ENCODE data around the gene ROCK2. TPM values are rescaled to one million over a fixed set of nuclear protein-coding genes. Genes with fewer than 3 reads are reported as not detected.

The ROCK2 gene
- total RNA-seq, 1 donor from 2014 or later: 36.1 TPM

DNA sequence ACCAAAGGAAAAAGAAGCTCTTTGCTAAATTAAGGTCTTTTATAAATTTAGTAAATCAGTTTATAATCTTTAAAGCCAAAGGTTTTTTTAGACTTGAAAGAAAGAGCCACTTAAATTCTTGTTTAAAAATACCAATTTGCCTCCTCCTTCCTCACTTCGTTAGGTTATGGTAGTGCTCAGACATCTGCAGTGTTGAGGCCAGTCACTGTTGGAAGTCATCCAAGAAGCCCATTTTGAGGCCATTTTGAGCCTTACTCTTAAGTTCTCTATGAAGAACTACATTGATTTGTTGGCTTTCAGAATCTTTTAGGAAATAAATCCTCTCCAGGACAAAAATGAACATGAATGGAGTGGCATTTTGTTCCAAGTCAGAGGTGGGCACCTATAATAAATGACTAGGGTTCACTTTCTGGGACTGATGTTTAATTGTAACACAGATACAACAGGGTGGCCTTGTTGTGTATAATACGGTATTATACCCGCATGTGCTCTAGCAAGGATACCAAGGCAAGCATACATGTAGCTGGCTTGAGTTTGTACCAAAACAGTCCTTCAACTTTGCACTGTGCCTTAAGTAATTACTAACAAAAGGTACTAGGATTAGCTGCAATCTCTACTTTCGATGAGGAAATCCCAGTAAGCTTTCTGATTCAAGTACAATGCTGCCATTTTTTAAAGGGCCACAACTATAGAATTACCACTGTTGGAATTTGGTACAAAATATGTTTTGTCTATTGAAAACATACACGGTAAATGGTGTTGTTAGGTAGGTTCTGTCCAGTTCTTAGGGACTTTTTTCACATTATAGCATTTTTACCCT is 166.4 kb downstream of the ROCK2 start:
- no peaks in the 10 kb centered on the region for H3K79me2 ChIP-seq (ENCODE audit: low read depth)
- H3K36me3 ChIP-seq: no peaks in the 10 kb centered on the region
- no peaks in the 10 kb centered on the region for H3K4me1 ChIP-seq
- H3F3A ChIP-seq (ENCODE audit: low read depth): peaks cover 10% of the 10 kb centered on the region
- Mint-ChIP-seq H3K27me3 (ENCODE audit: insufficient read depth, low read depth) (no peaks in the 10 kb centered on the region), H3K9me3 (no peaks in the 10 kb centered on the region), H3K27ac (no peak overlapping the region), H3K36me3 (peaks cover 5% of the 10 kb centered on the region), H3K4me1 (peaks cover 4% of the 10 kb centered on the region), H3K4me3 (no peak overlapping the region)
- H3K4me2 ChIP-seq: no peak overlapping the region
- no peaks in the 10 kb centered on the region for H4K20me1 ChIP-seq (ENCODE audit: low read depth)
- TF ChIP-seq, protein P1, sequence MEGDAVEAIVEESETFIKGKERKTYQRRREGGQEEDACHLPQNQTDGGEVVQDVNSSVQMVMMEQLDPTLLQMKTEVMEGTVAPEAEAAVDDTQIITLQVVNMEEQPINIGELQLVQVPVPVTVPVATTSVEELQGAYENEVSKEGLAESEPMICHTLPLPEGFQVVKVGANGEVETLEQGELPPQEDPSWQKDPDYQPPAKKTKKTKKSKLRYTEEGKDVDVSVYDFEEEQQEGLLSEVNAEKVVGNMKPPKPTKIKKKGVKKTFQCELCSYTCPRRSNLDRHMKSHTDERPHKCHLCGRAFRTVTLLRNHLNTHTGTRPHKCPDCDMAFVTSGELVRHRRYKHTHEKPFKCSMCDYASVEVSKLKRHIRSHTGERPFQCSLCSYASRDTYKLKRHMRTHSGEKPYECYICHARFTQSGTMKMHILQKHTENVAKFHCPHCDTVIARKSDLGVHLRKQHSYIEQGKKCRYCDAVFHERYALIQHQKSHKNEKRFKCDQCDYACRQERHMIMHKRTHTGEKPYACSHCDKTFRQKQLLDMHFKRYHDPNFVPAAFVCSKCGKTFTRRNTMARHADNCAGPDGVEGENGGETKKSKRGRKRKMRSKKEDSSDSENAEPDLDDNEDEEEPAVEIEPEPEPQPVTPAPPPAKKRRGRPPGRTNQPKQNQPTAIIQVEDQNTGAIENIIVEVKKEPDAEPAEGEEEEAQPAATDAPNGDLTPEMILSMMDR (IDR thresholded peaks at IDR 0.05): no peak
- TF ChIP-seq EZH2 (IDR thresholded peaks at IDR 0.05) (no peak), EZH2phosphoT487 (IDR thresholded peaks at IDR 0.05) (no peak)
- H3K9me3 ChIP-seq (ENCODE audit: low read depth): no peaks in the 10 kb centered on the region
- H3K4me3 ChIP-seq: no peak overlapping the region
- H3K27ac ChIP-seq: no peak overlapping the region
- H3K27me3 ChIP-seq: no peaks in the 10 kb centered on the region
- H2AFZ ChIP-seq (replicated peaks): no peak overlapping the region
- no peak for DNase-seq (ENCODE audit: low spot score)
- H3K9ac ChIP-seq: no peak overlapping the region

GRCh38 chr2:11175293-11175795 is 169.1 kb downstream of the ROCK2 start:
- Histone ChIP-seq H3K79me2 (ENCODE audit: low read depth) (no peaks in the 10 kb centered on the region), H3K9ac (no peak overlapping the region), H4K20me1 (ENCODE audit: low read depth) (no peaks in the 10 kb centered on the region), H3K4me1 (no peaks in the 10 kb centered on the region), H3K4me2 (no peak overlapping the region), H3K4me3 (no peak overlapping the region), H2AFZ (replicated peaks) (no peak overlapping the region), H3K27ac (no peak overlapping the region), H3K27me3 (no peaks in the 10 kb centered on the region), H3K36me3 (no peaks in the 10 kb centered on the region), H3K9me3 (ENCODE audit: low read depth) (no peaks in the 10 kb centered on the region), H3F3A (ENCODE audit: low read depth) (peaks cover 5% of the 10 kb centered on the region)
- Mint-ChIP-seq H3K27ac (no peak overlapping the region), H3K27me3 (ENCODE audit: insufficient read depth, low read depth) (no peaks in the 10 kb centered on the region), H3K4me1 (peaks cover 4% of the 10 kb centered on the region), H3K4me3 (no peak overlapping the region), H3K36me3 (peaks cover 2% of the 10 kb centered on the region), H3K9me3 (no peaks in the 10 kb centered on the region)
- no peak for DNase-seq (ENCODE audit: low spot score)
- TF ChIP-seq EZH2phosphoT487 (IDR thresholded peaks at IDR 0.05): no peak
- TF ChIP-seq, protein P1 (IDR thresholded peaks at IDR 0.05): no peak
- no peak for TF ChIP-seq EZH2 (IDR thresholded peaks at IDR 0.05)

- DNase-seq (ENCODE audit: low spot score): no peak
- H3K4me3 ChIP-seq: no peak overlapping the region
- no peaks in the 10 kb centered on the region for H3K9me3 ChIP-seq (ENCODE audit: low read depth)
- H3K4me1 ChIP-seq: no peaks in the 10 kb centered on the region
- no peak overlapping the region for H3K4me2 ChIP-seq
- H3K79me2 ChIP-seq (ENCODE audit: low read depth): no peaks in the 10 kb centered on the region
- H3F3A ChIP-seq (ENCODE audit: low read depth): no peaks in the 10 kb centered on the region
- peaks cover 4% of the 10 kb centered on the region for H3K27me3 Mint-ChIP-seq (ENCODE audit: insufficient read depth, low read depth)
- TF ChIP-seq, protein P1 (IDR thresholded peaks at IDR 0.05): no peak
- TF ChIP-seq EZH2 (IDR thresholded peaks at IDR 0.05): no peak
- TF ChIP-seq EZH2phosphoT487 (IDR thresholded peaks at IDR 0.05): no peak
- H4K20me1 ChIP-seq (ENCODE audit: low read depth): no peaks in the 10 kb centered on the region
- H3K4me3 Mint-ChIP-seq: no peak overlapping the region
- H3K27ac Mint-ChIP-seq: no peak overlapping the region
- H3K27me3 ChIP-seq: no peaks in the 10 kb centered on the region
- H2AFZ ChIP-seq (replicated peaks): no peak overlapping the region
- peaks cover 2% of the 10 kb centered on the region for H3K36me3 Mint-ChIP-seq
- no peak overlapping the region for H3K27ac ChIP-seq
- H3K9me3 Mint-ChIP-seq: no peaks in the 10 kb centered on the region
- H3K4me1 Mint-ChIP-seq: peaks cover 7% of the 10 kb centered on the region
- H3K9ac ChIP-seq: no peak overlapping the region
- no peaks in the 10 kb centered on the region for H3K36me3 ChIP-seq
Observed at GRCh38 chr2:11174222-11174621, 170.2 kb downstream of the ROCK2 start.

All from neural progenitor cell (in vitro differentiated cells).